ENCODE data around the gene GAPVD1.

GAPVD1 gene

GRCh38 chr9:125391704-125392103 lies 130.1 kb downstream of the GAPVD1 start:
- TF ChIP-seq EZH2phosphoT487 (IDR thresholded peaks at IDR 0.05; ENCODE audit: low read length): no peak
- TF ChIP-seq, protein P1, sequence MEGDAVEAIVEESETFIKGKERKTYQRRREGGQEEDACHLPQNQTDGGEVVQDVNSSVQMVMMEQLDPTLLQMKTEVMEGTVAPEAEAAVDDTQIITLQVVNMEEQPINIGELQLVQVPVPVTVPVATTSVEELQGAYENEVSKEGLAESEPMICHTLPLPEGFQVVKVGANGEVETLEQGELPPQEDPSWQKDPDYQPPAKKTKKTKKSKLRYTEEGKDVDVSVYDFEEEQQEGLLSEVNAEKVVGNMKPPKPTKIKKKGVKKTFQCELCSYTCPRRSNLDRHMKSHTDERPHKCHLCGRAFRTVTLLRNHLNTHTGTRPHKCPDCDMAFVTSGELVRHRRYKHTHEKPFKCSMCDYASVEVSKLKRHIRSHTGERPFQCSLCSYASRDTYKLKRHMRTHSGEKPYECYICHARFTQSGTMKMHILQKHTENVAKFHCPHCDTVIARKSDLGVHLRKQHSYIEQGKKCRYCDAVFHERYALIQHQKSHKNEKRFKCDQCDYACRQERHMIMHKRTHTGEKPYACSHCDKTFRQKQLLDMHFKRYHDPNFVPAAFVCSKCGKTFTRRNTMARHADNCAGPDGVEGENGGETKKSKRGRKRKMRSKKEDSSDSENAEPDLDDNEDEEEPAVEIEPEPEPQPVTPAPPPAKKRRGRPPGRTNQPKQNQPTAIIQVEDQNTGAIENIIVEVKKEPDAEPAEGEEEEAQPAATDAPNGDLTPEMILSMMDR (IDR thresholded peaks at IDR 0.05; ENCODE audit: low read length): no peak
- TF ChIP-seq EZH2 (optimal IDR thresholded peaks at IDR 0.05; ENCODE audit: low read depth, low read length): no peak
- no peak for DNase-seq
- Histone ChIP-seq H3F3A (ENCODE audit: insufficient read depth, low read length) (no peaks in the 10 kb centered on the region), H3K9me3 (replicated peaks; ENCODE audit: insufficient read depth, low read length) (no peaks in the 10 kb centered on the region), H3K9me2 (replicated peaks; ENCODE audit: insufficient read depth, low read length) (no peaks in the 10 kb centered on the region), H2AFZ (ENCODE audit: low read length) (no peak overlapping the region), H3K4me1 (ENCODE audit: low read length) (no peaks in the 10 kb centered on the region), H4K20me1 (ENCODE audit: insufficient read depth, low read length) (no peaks in the 10 kb centered on the region), H3K27ac (ENCODE audit: low read length) (no peak overlapping the region), H3K4me3 (ENCODE audit: low read length) (no peak overlapping the region), H3K27me3 (replicated peaks; ENCODE audit: insufficient read depth, low read length) (no peaks in the 10 kb centered on the region), H3K4me2 (ENCODE audit: low read depth, low read length) (no peak overlapping the region), H3K9ac (ENCODE audit: low read length) (no peak overlapping the region), H3K79me2 (ENCODE audit: low read length) (no peaks in the 10 kb centered on the region), H3K36me3 (replicated peaks; ENCODE audit: insufficient read depth, low read length) (no peaks in the 10 kb centered on the region)

- Histone ChIP-seq H3K27ac (ENCODE audit: low read length) (no peak overlapping the region), H3K27me3 (replicated peaks; ENCODE audit: insufficient read depth, low read length) (no peaks in the 10 kb centered on the region), H3K36me3 (replicated peaks; ENCODE audit: insufficient read depth, low read length) (no peaks in the 10 kb centered on the region), H3K9me3 (replicated peaks; ENCODE audit: insufficient read depth, low read length) (no peaks in the 10 kb centered on the region), H3K4me3 (ENCODE audit: low read length) (no peak overlapping the region), H3K4me2 (ENCODE audit: low read depth, low read length) (no peak overlapping the region), H3K4me1 (ENCODE audit: low read length) (no peaks in the 10 kb centered on the region), H2AFZ (ENCODE audit: low read length) (no peak overlapping the region), H4K20me1 (ENCODE audit: insufficient read depth, low read length) (no peaks in the 10 kb centered on the region), H3K79me2 (ENCODE audit: low read length) (no peaks in the 10 kb centered on the region), H3F3A (ENCODE audit: insufficient read depth, low read length) (no peaks in the 10 kb centered on the region), H3K9me2 (replicated peaks; ENCODE audit: insufficient read depth, low read length) (no peaks in the 10 kb centered on the region), H3K9ac (ENCODE audit: low read length) (no peak overlapping the region)
- no peak for TF ChIP-seq EZH2 (optimal IDR thresholded peaks at IDR 0.05; ENCODE audit: low read depth, low read length)
- TF ChIP-seq, protein P1 (IDR thresholded peaks at IDR 0.05; ENCODE audit: low read length): no peak
- DNase-seq: no peak
Measured at GRCh38 chr9:125393426-125393825, 131.8 kb downstream of the GAPVD1 start.

GRCh38 chr9:125396799-125397198 lies 135.2 kb downstream of the GAPVD1 start:
- H3K9ac ChIP-seq (ENCODE audit: low read length): no peak overlapping the region
- TF ChIP-seq, protein P1 (IDR thresholded peaks at IDR 0.05; ENCODE audit: low read length): no peak
- no peak for TF ChIP-seq EZH2phosphoT487 (IDR thresholded peaks at IDR 0.05; ENCODE audit: low read length)
- no peak for TF ChIP-seq EZH2 (optimal IDR thresholded peaks at IDR 0.05; ENCODE audit: low read depth, low read length)
- H3K4me1 ChIP-seq (ENCODE audit: low read length): no peaks in the 10 kb centered on the region
- H4K20me1 ChIP-seq (ENCODE audit: insufficient read depth, low read length): no peaks in the 10 kb centered on the region
- no peak overlapping the region for H3K27ac ChIP-seq (ENCODE audit: low read length)
- no peak for DNase-seq
- H3K4me3 ChIP-seq (ENCODE audit: low read length): no peak overlapping the region
- H3K4me2 ChIP-seq (ENCODE audit: low read depth, low read length): no peak overlapping the region
- no peak overlapping the region for H2AFZ ChIP-seq (ENCODE audit: low read length)
- no peaks in the 10 kb centered on the region for H3K9me2 ChIP-seq (replicated peaks; ENCODE audit: insufficient read depth, low read length)
- H3K9me3 ChIP-seq (replicated peaks; ENCODE audit: insufficient read depth, low read length): no peaks in the 10 kb centered on the region
- no peaks in the 10 kb centered on the region for H3K27me3 ChIP-seq (replicated peaks; ENCODE audit: insufficient read depth, low read length)
- H3K79me2 ChIP-seq (ENCODE audit: low read length): no peaks in the 10 kb centered on the region
- H3F3A ChIP-seq (ENCODE audit: insufficient read depth, low read length): no peaks in the 10 kb centered on the region
- no peaks in the 10 kb centered on the region for H3K36me3 ChIP-seq (replicated peaks; ENCODE audit: insufficient read depth, low read length)

All from MM.1S (cell line).